Measurements from ENCODE around the gene ATOH8.

ATOH8 gene

GRCh38 chr2:85765081-85765731 is 11.4 kb downstream of the ATOH8 start:
- Histone ChIP-seq H3K4me3 (ENCODE audit: low read depth, low read length) (no peak overlapping the region), H3K9me3 (ENCODE audit: insufficient read depth, low read depth, low read length) (no peaks in the 10 kb centered on the region), H3K36me3 (ENCODE audit: control insufficient read depth in 1 of 2, insufficient read depth in 2 of 2, low read length in 2 of 2) (no peaks in the 10 kb centered on the region), H3K9ac (ENCODE audit: low read length) (no peak overlapping the region), H3K4me1 (ENCODE audit: control insufficient read depth in 1 of 2, insufficient read depth in 2 of 2, low read length in 2 of 2) (peaks cover 35 to 38% of the 10 kb centered on the region in 2 experiments), H3K23ac (ENCODE audit: low read length) (no peak overlapping the region), H3K27ac (ENCODE audit: low read depth, low read length) (peak overlapping the region; percentile 4), H2BK5ac (ENCODE audit: low read depth, low read length, poor library complexity) (no peak overlapping the region), H3K79me1 (ENCODE audit: low read length) (no peaks in the 10 kb centered on the region), H2BK12ac (ENCODE audit: low read length) (peak overlapping the region; percentile 9), H4K8ac (ENCODE audit: low read depth, low read length) (no peak overlapping the region), H3K27me3 (ENCODE audit: insufficient read depth, low read length) (no peaks in the 10 kb centered on the region), H3K4me2 (ENCODE audit: low read length) (peak overlapping the region; percentile 44), H3K4ac (ENCODE audit: low read depth, low read length) (no peak overlapping the region), H3K79me2 (ENCODE audit: control insufficient read depth, insufficient read depth, low read length, poor library complexity) (no peaks in the 10 kb centered on the region), H4K91ac (ENCODE audit: low read depth, low read length) (peak overlapping the region; percentile 50), H2AFZ (ENCODE audit: insufficient read depth, low read length, poor library complexity) (peak overlapping the region; percentile 13), H2BK120ac (ENCODE audit: insufficient read depth, low read length, poor library complexity) (no peak overlapping the region), H3K14ac (ENCODE audit: low read length) (no peak overlapping the region), H2AK5ac (ENCODE audit: low read length) (no peak overlapping the region), H4K12ac (ENCODE audit: low read depth, low read length) (no peak overlapping the region), H3K18ac (ENCODE audit: low read length) (no peak overlapping the region)
- no peak for DNase-seq
- WGBS (ENCODE audit: extremely low coverage, insufficient coverage, insufficient read length): no CpG with 5 or more reads among the region's 26 CpGs

DNA sequence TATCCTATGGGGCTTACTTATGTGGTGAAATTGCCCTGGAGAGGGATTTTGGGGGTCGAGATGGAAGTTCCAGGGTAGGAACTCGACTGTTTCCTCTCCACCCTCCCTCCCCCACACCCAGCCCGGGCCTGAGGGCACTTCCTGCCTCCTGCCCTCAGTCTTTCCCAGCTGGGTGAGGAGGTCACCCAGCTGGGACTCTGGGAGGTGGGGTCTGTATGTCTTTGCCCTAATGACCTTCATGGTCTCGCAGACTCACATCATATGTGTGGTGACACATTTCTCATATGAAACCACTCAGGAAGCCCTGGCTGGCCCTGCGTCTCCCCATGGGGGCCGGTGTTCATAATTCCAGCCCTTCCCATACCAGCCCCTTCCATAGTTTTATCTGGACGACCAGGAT is 12.4 kb downstream of the ATOH8 start:
- H4K12ac ChIP-seq (ENCODE audit: low read depth, low read length): no peak overlapping the region
- H4K91ac ChIP-seq (ENCODE audit: low read depth, low read length): peak overlapping the region; percentile 50
- H3K4ac ChIP-seq (ENCODE audit: low read depth, low read length): no peak overlapping the region
- H2BK120ac ChIP-seq (ENCODE audit: insufficient read depth, low read length, poor library complexity): no peak overlapping the region
- DNase-seq: no peak
- H3K9ac ChIP-seq (ENCODE audit: low read length): no peak overlapping the region
- no peak overlapping the region for H3K14ac ChIP-seq (ENCODE audit: low read length)
- H3K18ac ChIP-seq (ENCODE audit: low read length): no peak overlapping the region
- no peak overlapping the region for H2AFZ ChIP-seq (ENCODE audit: insufficient read depth, low read length, poor library complexity)
- H3K23ac ChIP-seq (ENCODE audit: low read length): no peak overlapping the region
- no peaks in the 10 kb centered on the region for H3K36me3 ChIP-seq (ENCODE audit: control insufficient read depth in 1 of 2, insufficient read depth in 2 of 2, low read length in 2 of 2)
- H3K79me1 ChIP-seq (ENCODE audit: low read length): peaks cover 2% of the 10 kb centered on the region
- H3K4me1 ChIP-seq (ENCODE audit: control insufficient read depth in 1 of 2, insufficient read depth in 2 of 2, low read length in 2 of 2): peaks cover 40 to 45% of the 10 kb centered on the region in 2 experiments
- no peak overlapping the region for H4K8ac ChIP-seq (ENCODE audit: low read depth, low read length)
- peaks cover 1% of the 10 kb centered on the region for H3K79me2 ChIP-seq (ENCODE audit: control insufficient read depth, insufficient read depth, low read length, poor library complexity)
- no peaks in the 10 kb centered on the region for H3K9me3 ChIP-seq (ENCODE audit: insufficient read depth, low read depth, low read length)
- H2AK5ac ChIP-seq (ENCODE audit: low read length): no peak overlapping the region
- H2BK5ac ChIP-seq (ENCODE audit: low read depth, low read length, poor library complexity): no peak overlapping the region
- H3K27ac ChIP-seq (ENCODE audit: low read depth, low read length): no peak overlapping the region
- no peak overlapping the region for H2BK12ac ChIP-seq (ENCODE audit: low read length)
- no peak overlapping the region for H3K4me3 ChIP-seq (ENCODE audit: low read depth, low read length)
- WGBS (ENCODE audit: extremely low coverage, insufficient coverage, insufficient read length): no CpG with 5 or more reads among the region's 7 CpGs
- no peaks in the 10 kb centered on the region for H3K27me3 ChIP-seq (ENCODE audit: insufficient read depth, low read length)
- no peak overlapping the region for H3K4me2 ChIP-seq (ENCODE audit: low read length)

GRCh38 chr2:85767803-85768665 is 14.2 kb downstream of the ATOH8 start:
- H3K18ac ChIP-seq (ENCODE audit: low read length): no peak overlapping the region
- H2AFZ ChIP-seq (ENCODE audit: insufficient read depth, low read length, poor library complexity): no peak overlapping the region
- H2BK120ac ChIP-seq (ENCODE audit: insufficient read depth, low read length, poor library complexity): peak overlapping the region; percentile 25
- H3K9me3 ChIP-seq (ENCODE audit: insufficient read depth, low read depth, low read length): no peaks in the 10 kb centered on the region
- no peak overlapping the region for H4K8ac ChIP-seq (ENCODE audit: low read depth, low read length)
- DNase-seq: peak; percentile 89 to 93
- H2BK12ac ChIP-seq (ENCODE audit: low read length): peak overlapping the region; percentile 18
- H3K4me2 ChIP-seq (ENCODE audit: low read length): no peak overlapping the region
- no peak overlapping the region for H2AK5ac ChIP-seq (ENCODE audit: low read length)
- no peak overlapping the region for H4K91ac ChIP-seq (ENCODE audit: low read depth, low read length)
- peaks cover 10% of the 10 kb centered on the region for H3K79me1 ChIP-seq (ENCODE audit: low read length)
- H3K14ac ChIP-seq (ENCODE audit: low read length): no peak overlapping the region
- no peak overlapping the region for H3K9ac ChIP-seq (ENCODE audit: low read length)
- no peak overlapping the region for H3K4ac ChIP-seq (ENCODE audit: low read depth, low read length)
- H3K4me3 ChIP-seq (ENCODE audit: low read depth, low read length): no peak overlapping the region
- peaks cover 52 to 62% of the 10 kb centered on the region in 2 experiments for H3K4me1 ChIP-seq (ENCODE audit: control insufficient read depth in 1 of 2, insufficient read depth in 2 of 2, low read length in 2 of 2)
- WGBS (ENCODE audit: extremely low coverage, insufficient coverage, insufficient read length): no CpG with 5 or more reads among the region's 12 CpGs
- no peak overlapping the region for H3K23ac ChIP-seq (ENCODE audit: low read length)
- H4K12ac ChIP-seq (ENCODE audit: low read depth, low read length): no peak overlapping the region
- H3K36me3 ChIP-seq (ENCODE audit: control insufficient read depth in 1 of 2, insufficient read depth in 2 of 2, low read length in 2 of 2): no peaks in the 10 kb centered on the region
- H3K27ac ChIP-seq (ENCODE audit: low read depth, low read length): no peak overlapping the region
- peaks cover 1% of the 10 kb centered on the region for H3K79me2 ChIP-seq (ENCODE audit: control insufficient read depth, insufficient read depth, low read length, poor library complexity)
- no peak overlapping the region for H2BK5ac ChIP-seq (ENCODE audit: low read depth, low read length, poor library complexity)
- no peaks in the 10 kb centered on the region for H3K27me3 ChIP-seq (ENCODE audit: insufficient read depth, low read length)

GRCh38 chr2:85768713-85769112 is 14.9 kb downstream of the ATOH8 start:
- Histone ChIP-seq H3K4me3 (ENCODE audit: low read depth, low read length) (no peak overlapping the region), H3K4me1 (ENCODE audit: control insufficient read depth in 1 of 2, insufficient read depth in 2 of 2, low read length in 2 of 2) (peaks cover 59 to 69% of the 10 kb centered on the region in 2 experiments), H2AK5ac (ENCODE audit: low read length) (peak overlapping the region; percentile 43), H3K79me2 (ENCODE audit: control insufficient read depth, insufficient read depth, low read length, poor library complexity) (peaks cover 1% of the 10 kb centered on the region), H3K27me3 (ENCODE audit: insufficient read depth, low read length) (no peaks in the 10 kb centered on the region), H2BK120ac (ENCODE audit: insufficient read depth, low read length, poor library complexity) (no peak overlapping the region), H3K9ac (ENCODE audit: low read length) (no peak overlapping the region), H3K36me3 (ENCODE audit: control insufficient read depth in 1 of 2, insufficient read depth in 2 of 2, low read length in 2 of 2) (no peaks in the 10 kb centered on the region), H2BK12ac (ENCODE audit: low read length) (peak overlapping the region; percentile 18), H2AFZ (ENCODE audit: insufficient read depth, low read length, poor library complexity) (no peak overlapping the region), H3K4ac (ENCODE audit: low read depth, low read length) (no peak overlapping the region), H3K9me3 (ENCODE audit: insufficient read depth, low read depth, low read length) (no peaks in the 10 kb centered on the region), H2BK5ac (ENCODE audit: low read depth, low read length, poor library complexity) (no peak overlapping the region), H4K8ac (ENCODE audit: low read depth, low read length) (no peak overlapping the region), H3K79me1 (ENCODE audit: low read length) (peaks cover 12% of the 10 kb centered on the region), H3K18ac (ENCODE audit: low read length) (no peak overlapping the region), H4K91ac (ENCODE audit: low read depth, low read length) (no peak overlapping the region), H3K4me2 (ENCODE audit: low read length) (no peak overlapping the region), H4K12ac (ENCODE audit: low read depth, low read length) (no peak overlapping the region), H3K14ac (ENCODE audit: low read length) (no peak overlapping the region), H3K23ac (ENCODE audit: low read length) (no peak overlapping the region), H3K27ac (ENCODE audit: low read depth, low read length) (no peak overlapping the region)
- WGBS (ENCODE audit: extremely low coverage, insufficient coverage, insufficient read length): no CpG with 5 or more reads among the region's 8 CpGs
- no peak for DNase-seq
